Measurements from ENCODE around the gene FNDC3B. TPM values are rescaled to one million over a fixed set of nuclear protein-coding genes. Genes with fewer than 3 reads are reported as not detected.

Gene FNDC3B
- total and polyA plus RNA-seq, 2 donors from 2014 or later = 11.8 to 185 TPM

DNA sequence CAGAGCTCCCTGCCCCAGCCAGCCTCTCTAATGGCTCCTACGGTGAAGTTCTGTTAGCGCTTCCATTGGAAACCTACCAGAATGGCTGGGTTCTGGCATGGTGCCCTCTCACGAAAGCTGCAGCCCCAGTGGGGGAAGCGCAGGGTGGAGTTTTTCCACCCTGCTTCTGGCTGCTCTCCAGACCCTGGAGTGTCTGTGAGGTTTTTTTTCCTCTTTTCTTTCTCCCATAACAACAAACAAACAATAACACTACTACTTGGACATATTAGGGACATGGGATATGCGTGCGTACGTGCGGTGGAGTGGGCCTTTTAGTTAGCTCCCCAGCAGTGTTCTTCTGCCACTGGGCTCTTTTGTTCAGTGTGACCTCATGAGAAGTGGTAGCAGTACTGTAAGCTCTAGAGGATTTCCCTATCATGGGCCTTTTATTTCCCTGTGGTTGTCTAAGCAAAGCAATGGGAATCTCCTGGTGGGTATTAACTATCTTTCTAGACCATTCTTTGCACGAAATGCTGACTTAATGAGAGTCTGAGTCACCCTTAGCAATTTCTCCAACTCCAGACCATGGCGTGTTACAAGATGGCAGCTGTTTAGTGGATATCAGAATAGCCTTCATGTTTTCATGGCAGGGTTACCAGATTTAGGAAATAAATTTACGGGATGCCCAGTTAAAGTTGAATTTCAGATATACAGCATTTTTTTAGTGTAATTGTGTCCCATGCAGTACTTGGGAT is 161.9 kb downstream of the FNDC3B start:
- no peaks in the 10 kb centered on the region for H3K9me3 ChIP-seq (ENCODE audit: control insufficient read depth in 2 of 3, insufficient read depth in 1 of 3, low read length in 3 of 3)
- no peak for TF ChIP-seq CTCF (IDR thresholded peaks at IDR 0.05; ENCODE audit: borderline replicate concordance, extremely low read depth, insufficient read depth)
- no peak overlapping the region for H3K9ac ChIP-seq (ENCODE audit: low read length in 3 of 3)
- H3K27me3 ChIP-seq (ENCODE audit: control insufficient read depth, insufficient read depth, low read length) = no peaks in the 10 kb centered on the region
- intact Hi-C loops (cut with DNase I) = no loop called here
- no peaks in the 10 kb centered on the region for H3K36me3 ChIP-seq (ENCODE audit: control insufficient read depth in 2 of 3, insufficient read depth in 3 of 3, low read length in 3 of 3)
- H3K27ac ChIP-seq (ENCODE audit: low read depth in 2 of 2, low read length in 2 of 2) = peak overlapping the region; percentile 71 to 84
- peaks cover 0 to 12% (median 5%) of the 10 kb centered on the region in 3 donors for H3K4me1 ChIP-seq (ENCODE audit: control insufficient read depth in 2 of 3, insufficient read depth in 2 of 3, low read depth in 1 of 3, low read length in 3 of 3)
- FAIRE-seq (no peak), DNase-seq (peak in 2 of 5 donors; percentile 61 to 91)
- H3K4me3 ChIP-seq (ENCODE audit: low read length in 3 of 3) = peak overlapping the region in 2 of 3 donors; percentile 43 to 47

DNA sequence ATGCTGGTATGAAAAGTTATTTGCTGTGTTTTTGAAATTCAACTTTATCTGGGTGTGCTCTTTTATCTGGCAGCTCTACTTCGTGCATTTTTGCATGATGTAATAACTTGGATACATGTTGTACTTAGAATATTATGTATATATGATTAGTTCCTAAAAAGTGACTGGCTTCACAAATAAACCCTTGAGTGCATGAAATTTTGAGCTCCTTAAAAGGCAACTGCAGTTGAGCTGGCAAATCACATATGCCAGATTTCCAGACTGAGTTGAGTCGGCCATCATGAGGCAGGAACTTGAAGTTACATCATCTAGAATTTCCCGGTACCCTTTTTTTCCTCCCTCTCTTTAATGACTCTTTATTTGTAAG is 162.5 kb downstream of the FNDC3B start:
- Histone ChIP-seq H3K36me3 (ENCODE audit: control insufficient read depth in 2 of 3, insufficient read depth in 3 of 3, low read length in 3 of 3) (no peaks in the 10 kb centered on the region), H3K9me3 (ENCODE audit: control insufficient read depth in 2 of 3, insufficient read depth in 1 of 3, low read length in 3 of 3) (no peaks in the 10 kb centered on the region), H3K4me3 (ENCODE audit: low read length in 3 of 3) (no peak overlapping the region), H3K4me1 (ENCODE audit: control insufficient read depth in 2 of 3, insufficient read depth in 2 of 3, low read depth in 1 of 3, low read length in 3 of 3) (peaks cover 0 to 12% (median 5%) of the 10 kb centered on the region in 3 donors), H3K27me3 (ENCODE audit: control insufficient read depth, insufficient read depth, low read length) (no peaks in the 10 kb centered on the region), H3K27ac (ENCODE audit: low read depth in 2 of 2, low read length in 2 of 2) (no peak overlapping the region), H3K9ac (ENCODE audit: low read length in 3 of 3) (no peak overlapping the region)
- DNase-seq (no peak), FAIRE-seq (no peak)
- intact Hi-C loops (cut with DNase I) = no loop called here
- TF ChIP-seq CTCF (IDR thresholded peaks at IDR 0.05; ENCODE audit: borderline replicate concordance, extremely low read depth, insufficient read depth) = no peak

GRCh38 chr3:172202797-172203196 is 163.4 kb downstream of the FNDC3B start:
- no peaks in the 10 kb centered on the region for H3K27me3 ChIP-seq (ENCODE audit: control insufficient read depth, insufficient read depth, low read length)
- no peak overlapping the region for H3K4me3 ChIP-seq (ENCODE audit: low read length in 3 of 3)

More at GRCh38 chr3:172202797-172203196, 163.4 kb downstream of the FNDC3B start:
- H3K4me1 ChIP-seq (ENCODE audit: control insufficient read depth in 2 of 3, insufficient read depth in 2 of 3, low read depth in 1 of 3, low read length in 3 of 3) = peaks cover 0 to 12% (median 5%) of the 10 kb centered on the region in 3 donors
- no peak for TF ChIP-seq CTCF (IDR thresholded peaks at IDR 0.05; ENCODE audit: borderline replicate concordance, extremely low read depth, insufficient read depth)
- no peak for FAIRE-seq
- no peaks in the 10 kb centered on the region for H3K9me3 ChIP-seq (ENCODE audit: control insufficient read depth in 2 of 3, insufficient read depth in 1 of 3, low read length in 3 of 3)
- H3K27ac ChIP-seq (ENCODE audit: low read depth in 2 of 2, low read length in 2 of 2) = no peak overlapping the region
- no peaks in the 10 kb centered on the region for H3K36me3 ChIP-seq (ENCODE audit: control insufficient read depth in 2 of 3, insufficient read depth in 3 of 3, low read length in 3 of 3)
- intact Hi-C loops (cut with DNase I) = no loop called here
- no peak overlapping the region for H3K9ac ChIP-seq (ENCODE audit: low read length in 3 of 3)
- DNase-seq = no peak
